ENCODE measurements around the gene CCT4. TPM values are rescaled to one million over a fixed set of nuclear protein-coding genes. Genes with fewer than 3 reads are reported as not detected.
A peak's percentile ranks its signal among the peaks of the same experiment; 100 is the strongest.

CCT4 gene
- total RNA-seq, 1 experiment from 2014 or later: 316 TPM

DNA sequence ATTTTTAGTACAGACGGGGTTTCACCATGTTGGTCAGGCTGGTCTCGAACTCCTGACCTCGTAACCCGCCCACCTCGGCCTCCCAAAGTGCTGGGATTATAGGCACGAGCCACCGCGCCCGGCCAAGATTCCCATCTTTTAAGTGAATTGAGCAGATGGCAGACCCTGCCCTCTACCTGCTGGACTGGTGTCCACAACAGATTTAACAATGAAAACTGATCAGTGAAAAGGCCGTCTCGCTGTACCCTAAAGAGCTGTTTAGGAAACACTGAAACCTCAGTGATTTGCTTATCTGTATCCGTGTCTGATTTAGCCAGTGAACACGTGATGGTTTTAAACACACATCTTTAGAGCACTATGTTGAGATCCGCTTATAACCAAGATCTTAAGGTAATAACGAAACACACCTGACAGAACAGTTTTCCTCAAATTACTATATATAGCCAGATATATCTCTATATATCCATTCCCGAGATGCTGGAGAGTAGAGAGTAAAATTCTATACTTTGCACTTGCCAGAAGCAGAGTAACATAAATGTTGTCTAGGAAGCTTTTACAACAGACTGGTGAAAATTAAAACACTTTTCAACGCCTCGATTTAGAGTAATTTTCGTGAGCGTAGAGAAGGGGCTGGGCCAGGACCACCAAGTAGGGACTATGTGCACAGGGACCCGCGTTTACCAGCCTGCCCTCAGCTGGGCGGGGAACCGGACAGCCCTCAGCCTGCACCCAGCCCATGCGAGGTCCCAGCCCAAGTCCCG lies 35.2 kb downstream of the CCT4 start:
- Histone ChIP-seq H3K4me2 (ENCODE audit: low read length) (peak overlapping the region; percentile 99), H3K9me3 (ENCODE audit: control insufficient read depth in 1 of 2, insufficient read depth in 1 of 2, low read depth in 1 of 2, low read length in 2 of 2) (no peaks in the 10 kb centered on the region), H3K9ac (ENCODE audit: low read length) (peak overlapping the region; percentile 69), H3K79me2 (ENCODE audit: insufficient read depth, low read length) (no peaks in the 10 kb centered on the region), H3K27ac (ENCODE audit: low read depth, low read length) (peak overlapping the region; percentile 71), H3K36me3 (ENCODE audit: control insufficient read depth in 1 of 2, insufficient read depth in 2 of 2, low read length in 2 of 2) (no peaks in the 10 kb centered on the region), H2AFZ (ENCODE audit: low read depth, low read length, poor library complexity, severe bottlenecking) (peak overlapping the region; percentile 97), H3K27me3 (ENCODE audit: insufficient read depth, low read length) (no peaks in the 10 kb centered on the region), H3K4me3 (replicated peaks in 1 of 2; ENCODE audit: low read depth in 1 of 2, low read length in 2 of 2) (peak overlapping the region; percentile 61 to 72), H3K9me2 (ENCODE audit: insufficient read depth) (no peaks in the 10 kb centered on the region), H3K4me1 (ENCODE audit: control insufficient read depth in 1 of 2, insufficient read depth in 2 of 2, low read length in 2 of 2) (peaks cover 0 to 26% of the 10 kb centered on the region in 2 experiments; a peak in 3 of 4 replicates), H4K20me1 (ENCODE audit: insufficient read depth) (no peaks in the 10 kb centered on the region)
- TSS peak; percentile 70 for BruUV-seq (replicated peaks)
- RAD21 ChIA-PET (ENCODE audit: low non-redundant PET in 1 of 2, low total read pairs in 2 of 2, uncharacterized antibody in 2 of 2, unreplicated experiment in 2 of 2): no interaction called here
- TF ChIP-seq SRF (IDR thresholded peaks at IDR 0.05; ENCODE audit: low read depth) (no peak), CBX3 (IDR thresholded peaks at IDR 0.05; ENCODE audit: low read depth) (peak; percentile 44; the same call in 1 of the 2 replicates), RAD21 (IDR thresholded peaks at IDR 0.05; ENCODE audit: low read depth) (peak; percentile 43; the same call in 1 of the 2 replicates), ZNF274 (IDR thresholded peaks at IDR 0.05; ENCODE audit: low read depth, low read length) (no peak), FOSL1 (IDR thresholded peaks at IDR 0.05; ENCODE audit: low read depth) (no peak), ZFX (IDR thresholded peaks at IDR 0.05) (no peak), YY1 (IDR thresholded peaks at IDR 0.05; ENCODE audit: extremely low read depth, insufficient replicate concordance, low read depth, low read length) (no peak), EZH2phosphoT487 (IDR thresholded peaks at IDR 0.05; ENCODE audit: borderline replicate concordance) (no peak), EGR1 (IDR thresholded peaks at IDR 0.05; ENCODE audit: low read depth) (0 out of 2 replicates have a peak, but pooled peaks have one; percentile 26), SIN3A (IDR thresholded peaks at IDR 0.05; ENCODE audit: low read depth) (peak; percentile 16), SP1 (IDR thresholded peaks at IDR 0.05; ENCODE audit: low read depth) (peak; percentile 38; the same call in 1 of the 2 replicates), JUND (IDR thresholded peaks at IDR 0.05) (no peak), POLR2A (IDR thresholded peaks at IDR 0.05; ENCODE audit: borderline replicate concordance, extremely low read depth, insufficient read depth, insufficient read length) (no peak), EZH2 (IDR thresholded peaks at IDR 0.05) (no peak), POLR2AphosphoS5 (IDR thresholded peaks at IDR 0.05; ENCODE audit: low read depth, low read length) (no peak), CEBPB (IDR thresholded peaks at IDR 0.05; ENCODE audit: low read depth) (no peak), TCF7L2 (IDR thresholded peaks at IDR 0.05; ENCODE audit: borderline replicate concordance, extremely low read depth, insufficient read depth, insufficient read length) (no peak)
- TF ChIP-seq, protein P1, sequence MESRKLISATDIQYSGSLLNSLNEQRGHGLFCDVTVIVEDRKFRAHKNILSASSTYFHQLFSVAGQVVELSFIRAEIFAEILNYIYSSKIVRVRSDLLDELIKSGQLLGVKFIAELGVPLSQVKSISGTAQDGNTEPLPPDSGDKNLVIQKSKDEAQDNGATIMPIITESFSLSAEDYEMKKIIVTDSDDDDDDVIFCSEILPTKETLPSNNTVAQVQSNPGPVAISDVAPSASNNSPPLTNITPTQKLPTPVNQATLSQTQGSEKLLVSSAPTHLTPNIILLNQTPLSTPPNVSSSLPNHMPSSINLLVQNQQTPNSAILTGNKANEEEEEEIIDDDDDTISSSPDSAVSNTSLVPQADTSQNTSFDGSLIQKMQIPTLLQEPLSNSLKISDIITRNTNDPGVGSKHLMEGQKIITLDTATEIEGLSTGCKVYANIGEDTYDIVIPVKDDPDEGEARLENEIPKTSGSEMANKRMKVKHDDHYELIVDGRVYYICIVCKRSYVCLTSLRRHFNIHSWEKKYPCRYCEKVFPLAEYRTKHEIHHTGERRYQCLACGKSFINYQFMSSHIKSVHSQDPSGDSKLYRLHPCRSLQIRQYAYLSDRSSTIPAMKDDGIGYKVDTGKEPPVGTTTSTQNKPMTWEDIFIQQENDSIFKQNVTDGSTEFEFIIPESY (IDR thresholded peaks at IDR 0.05; ENCODE audit: extremely low read depth, insufficient replicate concordance, low read length): no peak
- TF ChIP-seq, protein P2, sequence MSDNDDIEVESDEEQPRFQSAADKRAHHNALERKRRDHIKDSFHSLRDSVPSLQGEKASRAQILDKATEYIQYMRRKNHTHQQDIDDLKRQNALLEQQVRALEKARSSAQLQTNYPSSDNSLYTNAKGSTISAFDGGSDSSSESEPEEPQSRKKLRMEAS (IDR thresholded peaks at IDR 0.05): peak; percentile 73; the same call in 1 of the 2 replicates
- TF ChIP-seq, protein P3, sequence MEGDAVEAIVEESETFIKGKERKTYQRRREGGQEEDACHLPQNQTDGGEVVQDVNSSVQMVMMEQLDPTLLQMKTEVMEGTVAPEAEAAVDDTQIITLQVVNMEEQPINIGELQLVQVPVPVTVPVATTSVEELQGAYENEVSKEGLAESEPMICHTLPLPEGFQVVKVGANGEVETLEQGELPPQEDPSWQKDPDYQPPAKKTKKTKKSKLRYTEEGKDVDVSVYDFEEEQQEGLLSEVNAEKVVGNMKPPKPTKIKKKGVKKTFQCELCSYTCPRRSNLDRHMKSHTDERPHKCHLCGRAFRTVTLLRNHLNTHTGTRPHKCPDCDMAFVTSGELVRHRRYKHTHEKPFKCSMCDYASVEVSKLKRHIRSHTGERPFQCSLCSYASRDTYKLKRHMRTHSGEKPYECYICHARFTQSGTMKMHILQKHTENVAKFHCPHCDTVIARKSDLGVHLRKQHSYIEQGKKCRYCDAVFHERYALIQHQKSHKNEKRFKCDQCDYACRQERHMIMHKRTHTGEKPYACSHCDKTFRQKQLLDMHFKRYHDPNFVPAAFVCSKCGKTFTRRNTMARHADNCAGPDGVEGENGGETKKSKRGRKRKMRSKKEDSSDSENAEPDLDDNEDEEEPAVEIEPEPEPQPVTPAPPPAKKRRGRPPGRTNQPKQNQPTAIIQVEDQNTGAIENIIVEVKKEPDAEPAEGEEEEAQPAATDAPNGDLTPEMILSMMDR (IDR thresholded peaks at IDR 0.05 in 2 of 3, conservative IDR thresholded peaks at IDR 0.05 in 1 of 3; ENCODE audit: borderline replicate concordance in 1 of 3, insufficient read depth in 1 of 3, low read depth in 2 of 3, low read length in 2 of 3): peak; percentile 9 to 11 (median 10); a peak in 1 of 6 replicates
- intact Hi-C loops (cut with micrococcal nuclease): no loop called here
- POLR2A ChIA-PET: interaction anchor here (1.1 to 1.9 kb wide), 3 partner anchors 15 to 89 kb away, joined by 3 to 5 read pairs (median 4); no protein-coding TSS in a partner anchor
- peak; percentile 83 for ATAC-seq
- DNase-seq (ENCODE audit: low read depth, low spot score): peak; percentile 37
- CTCF ChIA-PET: interaction anchor here (1.4 kb wide), 1 partner anchor 718 kb away, joined by 3 read pairs; no protein-coding TSS in a partner anchor
